OCI-LY7 (cell line): Measurements from ENCODE around the gene HIGD1C. TPM values are rescaled to one million over a fixed set of nuclear protein-coding genes. Genes with fewer than 3 reads are reported as not detected.

Experiments used
- BruUV-seq: library from RNA; stranded (reverse); fragments of 400-500 nt; replicated peaks from 2 replicates; lab custom pipeline; 2021; lab: Mats Ljungman, UMichigan
- CTCF ChIA-PET: fragments of 300-600 bp; sonication (Branson Sonifier 250); formaldehyde crosslinking; loops from one replicate; lab custom pipeline; 2022; ENCODE audit warnings: antibody characterized with exemption; ENCODE audit not compliant: unreplicated experiment; lab: Charles Lee
- POLR2A ChIA-PET: fragments of 300-600 bp; sonication (Branson Sonifier 250); formaldehyde crosslinking; loops from one replicate; lab custom pipeline; 2022; ENCODE audit warnings: antibody characterized with exemption; lab: Charles Lee
- DNase-seq: peaks from one replicate; pipeline ENCODE4 v3.0.0-alpha.2; 2015; ENCODE audit warnings: low spot score
- H2AFZ ChIP-seq: fragments of 200-600 bp; sonication (generic), shearing (Covaris generic); 2 replicates; pipeline ENCODE4 v1.6.1; 2014; ENCODE audit warnings: mild to moderate bottlenecking, antibody characterized with exemption, low read length, moderate library complexity
- H3K27ac ChIP-seq: fragments of 200-600 bp; sonication (generic); 2 replicates; pipeline ENCODE4 v1.5.1; 2014; ENCODE audit warnings: mixed run types, low read depth, mild to moderate bottlenecking, moderate library complexity, low read length, inconsistent platforms; ENCODE audit not compliant: poor library complexity, severe bottlenecking
- H3K36me3 ChIP-seq: fragments of 200-600 bp; sonication (generic); 2 replicates; pipeline ENCODE4 v1.6.1; 2014; ENCODE audit warnings: mild to moderate bottlenecking, antibody characterized with exemption, low read length, moderate library complexity, mixed read lengths; ENCODE audit not compliant: insufficient read depth
- H3K4me1 ChIP-seq: fragments of 200-600 bp; sonication (generic); 2 replicates; pipeline ENCODE4 v1.5.1; 2014; ENCODE audit warnings: mild to moderate bottlenecking, low read length; ENCODE audit not compliant: insufficient read depth, poor library complexity, severe bottlenecking
- H3K4me2 ChIP-seq: fragments of 200-600 bp; sonication (generic); 2 replicates; pipeline ENCODE4 v1.6.1; 2014; ENCODE audit warnings: mild to moderate bottlenecking, low read length
- H3K4me3 ChIP-seq: fragments of 200-600 bp; sonication (generic); 2 replicates; pipeline ENCODE4 v1.5.1; 2014; ENCODE audit warnings: mild to moderate bottlenecking, low read depth, low read length; ENCODE audit not compliant: poor library complexity, severe bottlenecking
- H3K79me2 ChIP-seq: fragments of 200-600 bp; sonication (generic); 2 replicates; pipeline ENCODE4 v1.6.1; 2016; ENCODE audit warnings: low read depth, mild to moderate bottlenecking, low read length, moderate library complexity, mixed read lengths; ENCODE audit not compliant: insufficient read depth
- H3K9me2 ChIP-seq: fragments of 200-600 bp; sonication (generic); 2 replicates; pipeline ENCODE4 v1.6.1; 2016; ENCODE audit warnings: mild to moderate bottlenecking, low read length, mixed read lengths; ENCODE audit not compliant: insufficient read depth
- H3K9me3 ChIP-seq: fragments of 200-600 bp; sonication (generic); 2 replicates; pipeline ENCODE4 v1.6.1; 2014; ENCODE audit warnings: mild to moderate bottlenecking, mixed run types, low read length, mixed read lengths
- H4K20me1 ChIP-seq: fragments of 200-600 bp; sonication (generic); 2 replicates; pipeline ENCODE4 v1.6.1; 2014; ENCODE audit warnings: mild to moderate bottlenecking, antibody characterized with exemption, low read length, moderate library complexity, mixed read lengths; ENCODE audit not compliant: insufficient read depth
- CTCF ChIP-seq: fragments of 200-600 bp; sonication (generic); conservative IDR thresholded peaks from 2 replicates; pipeline ENCODE4 v1.5.1; 2014; ENCODE audit warnings: mild to moderate bottlenecking, antibody characterized with exemption, low read length, moderate library complexity, mixed read lengths
- EZH2phosphoT487 ChIP-seq: fragments of 200-600 bp; sonication (generic); IDR thresholded peaks from 2 replicates; pipeline ENCODE4 v1.6.1; 2018; ENCODE audit warnings: low read depth, borderline replicate concordance, mild to moderate bottlenecking, mixed run types, antibody characterized with exemption, low read length, moderate library complexity, mixed read lengths
- intact Hi-C: fragments of 100-400 bp; cut with micrococcal nuclease; formaldehyde crosslinking; loops from one replicate; pipeline ENCODE4 v1.10.0; 2022; ENCODE audit not compliant: unreplicated experiment
- total RNA-seq, 2 experiments: library from RNA; depleted of rRNA in 1 of 2; stranded (reverse); fragments of >200 nt in 1 of 2; shearing (Covaris generic) in 1 of 2; gene quantifications; 2 replicates each; pipeline ENCODE4 v1.2.3, GENCODE V29; 2014 to 2022

HIGD1C gene
- total RNA-seq, 2 experiments from 2014 or later, result not detected

- Histone ChIP-seq H3K79me2 (no peaks in the 10 kb centered on the region), H3K4me2 (no peak overlapping the region), H3K36me3 (peaks cover 3% of the 10 kb centered on the region; the same call in 1 of the 2 replicates), H3K4me1 (no peaks in the 10 kb centered on the region), H3K4me3 (no peak overlapping the region), H3K9me3 (no peaks in the 10 kb centered on the region), H3K27ac (no peak overlapping the region), H4K20me1 (no peaks in the 10 kb centered on the region), H3K9me2 (no peaks in the 10 kb centered on the region), H2AFZ (no peak overlapping the region)
- TF ChIP-seq EZH2phosphoT487 (no peak), CTCF (no peak)
- POLR2A ChIA-PET, result interaction anchor here (0.7 to 1.2 kb wide), 3 partner anchors 8 to 1535 kb away, joined by 3 to 6 read pairs (median 3); no protein-coding TSS in a partner anchor
- CTCF ChIA-PET, result no interaction called here
- no peak for DNase-seq
- no TSS peak for BruUV-seq
- intact Hi-C loops, result no loop called here
These were observed 27.2 kb downstream of the HIGD1C start for GRCh38 chr12:50979369-50980052.

GRCh38 chr12:50980545-50980944 is 28.2 kb downstream of the HIGD1C start:
- Histone ChIP-seq H4K20me1 (no peaks in the 10 kb centered on the region), H3K9me3 (no peaks in the 10 kb centered on the region), H2AFZ (no peak overlapping the region), H3K79me2 (no peaks in the 10 kb centered on the region), H3K4me2 (no peak overlapping the region), H3K4me1 (no peaks in the 10 kb centered on the region), H3K27ac (no peak overlapping the region), H3K4me3 (no peak overlapping the region), H3K36me3 (peaks cover 3% of the 10 kb centered on the region; the same call in 1 of the 2 replicates), H3K9me2 (no peaks in the 10 kb centered on the region)
- TF ChIP-seq EZH2phosphoT487 (no peak), CTCF (no peak)
- DNase-seq, result no peak
- intact Hi-C loops, result no loop called here
- ChIA-PET POLR2A (interaction anchor here (0.7 kb wide), 1 partner anchor 9 kb away, joined by 3 read pairs; no protein-coding TSS in a partner anchor), CTCF (no interaction called here)
- no TSS peak for BruUV-seq
